NCI-H510A (cell line): ENCODE data around the gene NME2.
A peak's percentile ranks its signal among the peaks of the same experiment; 100 is the strongest.
"Not testable (repeated sequence)": the region's sequence is repeated elsewhere in the genome, so short reads cannot be mapped to it uniquely, and the experiment has no call there.

Experiments
- DNase-seq: peaks from one replicate; lab custom pipeline; 2025; lab: John Stamatoyannopoulos, UW

NME2 gene

DNA sequence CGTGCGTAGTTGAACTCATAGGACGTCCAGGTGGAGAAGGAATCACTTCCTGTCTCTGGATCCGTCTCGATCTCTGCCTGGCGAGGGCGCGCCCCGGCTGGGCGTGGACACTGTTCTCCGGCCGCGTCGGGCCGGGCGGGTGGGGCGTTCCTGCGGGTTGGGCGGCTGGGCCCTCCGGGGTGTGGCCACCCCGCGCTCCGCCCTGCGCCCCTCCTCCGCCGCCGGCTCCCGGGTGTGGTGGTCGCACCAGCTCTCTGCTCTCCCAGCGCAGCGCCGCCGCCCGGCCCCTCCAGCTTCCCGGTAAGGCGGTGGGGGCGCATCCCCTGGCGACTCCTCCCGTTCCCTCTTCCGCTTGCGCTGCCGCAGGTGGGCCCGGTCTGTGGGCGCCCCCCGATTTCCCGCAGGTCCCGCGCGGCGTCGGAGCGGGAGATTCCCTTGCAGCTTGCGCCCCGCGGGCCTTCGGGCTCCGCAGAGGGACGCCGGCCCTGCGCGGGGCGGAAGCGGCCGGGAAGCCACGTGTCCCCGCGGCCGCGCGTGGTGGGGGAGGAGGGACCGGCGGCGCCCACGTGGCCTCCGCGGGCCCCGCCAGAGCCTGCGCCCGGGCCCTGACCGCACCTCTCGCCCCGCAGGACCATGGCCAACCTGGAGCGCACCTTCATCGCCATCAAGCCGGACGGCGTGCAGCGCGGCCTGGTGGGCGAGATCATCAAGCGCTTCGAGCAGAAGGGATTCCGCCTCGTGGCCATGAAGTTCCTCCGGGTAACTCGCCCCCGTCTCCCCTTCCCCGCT lies at the start of gene NME2:
TSS of gene NME2 (plus strand) at position 214 of the 789 bp plus-strand sequence. CDS start at position 634, 420 bp downstream.
- DNase-seq: peak; percentile 87

GRCh38 chr17:51118330-51119195 lies 47.6 kb upstream of the NME2 start:
- DNase-seq: peak; percentile 75

GRCh38 chr17:51119415-51120356 lies 46.5 kb upstream of the NME2 start:
- peak; percentile 32 for DNase-seq

DNA sequence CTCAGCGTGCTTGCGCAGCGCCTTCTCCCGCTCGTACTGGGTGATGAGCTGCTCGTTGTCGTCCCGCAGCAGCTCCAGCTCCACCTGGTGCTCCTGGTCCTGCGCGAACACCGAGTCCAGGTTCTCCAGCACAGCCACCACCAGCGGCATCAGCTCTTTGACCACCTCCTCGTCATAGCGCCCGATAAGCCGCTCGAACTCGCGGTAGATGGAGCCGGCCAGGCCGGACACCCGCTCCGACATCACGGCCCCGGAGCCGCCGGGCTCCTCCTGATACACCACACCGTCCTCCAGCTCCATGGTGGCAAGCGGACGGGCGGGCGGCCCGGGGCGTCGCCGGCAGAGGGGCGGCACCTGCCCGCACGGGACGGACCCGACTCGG lies 45.9 kb upstream of the NME2 start:
- peak; percentile 64 for DNase-seq

DNA sequence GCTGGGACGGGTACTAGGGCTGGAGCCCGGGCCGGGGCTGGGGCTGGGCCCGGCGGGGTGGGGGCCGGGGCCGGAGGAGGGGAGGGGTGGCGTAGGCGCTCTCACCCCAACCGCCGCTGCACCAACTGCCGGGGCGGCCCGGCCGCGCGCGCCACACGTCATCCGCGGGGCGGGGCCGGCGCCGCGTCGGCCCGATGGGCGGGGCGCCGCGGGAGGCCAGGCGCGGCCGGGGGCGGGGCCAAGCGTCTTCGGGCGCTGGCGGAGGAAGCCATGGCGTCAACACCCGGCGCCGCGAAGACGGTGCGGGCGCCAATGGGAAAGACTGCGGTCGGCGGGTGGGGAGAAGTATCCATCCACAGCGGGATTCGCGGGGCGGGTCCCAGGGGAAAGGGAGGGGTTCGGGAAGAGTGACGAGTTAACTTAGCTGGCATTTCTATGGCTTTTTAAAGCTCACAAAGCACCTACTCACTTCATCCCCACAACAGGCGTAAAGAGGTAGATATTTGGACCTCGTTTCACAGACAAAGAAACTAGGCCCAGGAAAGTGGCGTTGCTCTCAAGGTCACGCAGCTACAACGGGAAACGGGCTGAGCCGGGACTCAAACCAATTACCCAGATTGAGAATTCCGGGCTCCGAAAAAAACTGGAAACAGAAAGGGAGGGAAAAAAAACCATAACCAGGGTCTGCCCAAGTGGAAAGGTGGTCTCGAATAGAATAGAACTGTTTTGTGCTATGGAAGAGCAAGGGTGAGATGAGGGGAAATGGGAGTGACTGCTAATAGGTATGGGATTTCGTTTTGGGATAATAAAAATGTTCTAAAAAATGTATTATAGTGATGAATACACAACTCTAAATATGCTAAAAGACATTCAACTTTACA lies 45.2 kb upstream of the NME2 start, which contains the start of gene SPAG9:
TSS of gene SPAG9 (minus strand) at position 130 of the 881 bp plus-strand sequence. CDS start 212 bp downstream, outside the sequence.
- DNase-seq: peak; percentile 97

DNA sequence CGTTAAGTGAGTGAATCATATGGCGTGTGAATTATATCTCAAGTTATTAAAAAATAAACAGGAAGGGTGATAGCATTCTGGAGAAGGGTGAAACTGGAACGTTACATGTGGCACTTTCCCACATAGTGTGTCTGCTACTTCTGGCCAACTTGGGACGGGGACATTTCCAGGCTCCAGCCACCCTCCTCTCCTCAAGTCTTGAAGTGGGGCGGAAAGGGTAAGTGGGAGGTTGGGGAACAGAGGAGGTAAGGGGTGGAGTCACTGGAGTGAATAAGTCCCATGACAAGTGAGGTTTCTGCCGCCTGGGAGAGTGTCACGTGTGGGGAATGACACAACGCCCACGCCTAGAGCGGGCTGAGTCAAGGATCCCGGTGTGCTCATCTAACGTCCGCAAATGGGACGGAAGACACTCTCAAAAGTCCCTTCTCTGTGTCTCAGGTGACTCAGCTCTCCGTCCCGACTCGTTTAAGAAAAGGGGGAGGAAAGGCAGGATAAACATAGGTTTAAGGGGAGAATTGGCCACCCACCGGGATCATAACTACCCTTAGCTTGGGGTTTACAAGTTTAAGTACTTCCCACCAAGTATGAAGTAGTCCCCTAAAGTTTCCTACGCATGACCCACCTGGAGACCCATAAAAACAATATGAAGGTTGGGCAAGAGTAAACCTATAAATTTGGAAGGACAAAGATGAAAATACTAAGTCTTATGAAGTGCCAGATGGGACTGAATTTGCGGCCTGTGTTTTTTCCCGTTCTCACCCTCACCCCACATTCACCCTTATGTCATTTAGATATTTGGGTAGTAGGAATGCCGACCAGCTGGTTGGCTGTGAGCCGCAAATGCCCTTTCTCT lies 44.4 kb upstream of the NME2 start:
- DNase-seq: peak; percentile 76

DNA sequence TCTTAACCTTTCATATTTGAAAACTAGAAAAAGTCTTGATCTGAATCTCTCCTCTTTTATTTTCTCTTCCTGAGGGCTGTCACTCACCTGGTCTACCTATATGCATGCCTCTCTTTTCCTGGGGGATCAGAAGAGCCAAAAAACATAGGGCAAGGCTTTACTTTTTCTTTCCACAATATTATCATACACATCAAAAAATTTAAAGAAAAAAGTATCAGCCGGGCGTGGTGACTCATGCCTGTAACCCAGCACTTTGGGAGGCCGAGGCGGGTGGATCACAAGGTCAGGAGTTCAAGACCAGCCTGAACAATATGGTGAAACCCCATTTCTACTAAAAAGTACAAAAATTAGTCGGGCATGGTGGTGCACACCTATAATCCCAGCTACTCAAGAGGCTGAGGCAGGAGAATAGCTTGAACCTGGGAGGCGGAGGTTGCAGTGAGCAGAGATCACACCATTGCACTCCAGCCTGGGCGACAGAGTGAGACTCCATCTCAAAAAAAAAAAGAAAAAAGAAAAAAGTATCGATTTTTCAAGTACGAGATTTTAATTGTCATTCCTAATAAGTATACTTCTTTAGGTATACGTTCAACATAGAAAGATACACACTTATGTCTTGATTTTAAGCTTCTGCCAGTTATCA lies 43.6 kb upstream of the NME2 start:
- DNase-seq: not testable (repeated sequence)

DNA sequence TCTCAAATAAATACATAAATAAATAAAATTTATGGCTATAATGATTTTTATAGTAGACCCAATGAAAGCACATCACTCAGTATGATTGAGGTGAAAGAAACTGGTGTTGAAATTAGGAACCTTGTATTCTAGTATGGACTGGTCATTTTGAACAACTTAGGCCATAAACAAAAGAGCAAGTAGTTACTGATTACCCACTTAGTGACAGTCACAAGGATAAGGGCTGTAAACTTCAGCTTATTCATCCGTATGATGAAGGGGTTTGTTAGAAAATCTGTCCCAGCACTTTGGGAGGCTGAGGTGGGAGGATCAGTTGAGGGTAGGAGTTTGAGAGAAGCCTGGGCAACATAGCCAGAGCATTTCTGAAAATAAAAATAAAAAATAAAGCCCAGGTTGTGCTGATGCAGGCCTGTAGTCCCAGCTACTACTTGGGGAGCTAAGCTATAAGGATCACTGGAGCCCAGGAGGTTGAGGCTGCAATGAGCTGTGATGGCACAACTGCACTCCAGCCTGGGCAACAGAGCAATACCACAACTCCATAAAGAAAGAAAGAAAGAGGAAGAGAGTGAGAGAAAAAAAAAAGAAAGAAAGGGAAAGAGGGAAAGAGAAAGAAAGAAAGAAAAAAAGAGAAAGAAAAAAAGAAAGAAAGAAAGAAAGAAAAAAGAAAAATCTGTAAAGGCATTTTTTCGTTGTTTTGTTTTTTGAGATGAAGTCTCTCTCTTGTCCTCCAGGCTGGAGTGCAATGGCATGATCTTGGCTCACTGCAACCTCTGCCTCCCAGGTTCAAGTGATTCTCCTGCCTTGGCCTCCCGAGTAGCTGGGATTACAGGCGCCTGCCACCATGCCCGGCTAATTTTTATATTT lies 41.3 kb upstream of the NME2 start:
- no peak for DNase-seq

- DNase-seq: no peak
Observed at GRCh38 chr17:51128076-51128475, 38.1 kb upstream of the NME2 start.

DNA sequence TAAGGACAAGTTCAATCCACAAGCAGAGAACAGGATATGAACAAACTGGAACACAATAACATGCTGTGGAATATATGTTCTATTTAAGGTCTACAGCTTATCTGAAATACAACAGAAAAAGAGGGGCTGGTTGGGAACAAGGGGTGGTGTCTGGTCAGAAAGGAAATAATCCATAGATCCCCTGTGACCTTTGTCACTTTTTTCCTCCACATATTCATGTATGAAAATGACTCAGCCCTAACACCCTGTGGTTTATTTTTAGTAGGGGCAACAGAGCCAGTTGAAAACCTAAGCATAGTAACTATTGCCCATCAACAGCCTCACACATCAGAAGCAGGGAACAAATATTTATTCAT lies 33.3 kb upstream of the NME2 start:
- DNase-seq: no peak

DNA sequence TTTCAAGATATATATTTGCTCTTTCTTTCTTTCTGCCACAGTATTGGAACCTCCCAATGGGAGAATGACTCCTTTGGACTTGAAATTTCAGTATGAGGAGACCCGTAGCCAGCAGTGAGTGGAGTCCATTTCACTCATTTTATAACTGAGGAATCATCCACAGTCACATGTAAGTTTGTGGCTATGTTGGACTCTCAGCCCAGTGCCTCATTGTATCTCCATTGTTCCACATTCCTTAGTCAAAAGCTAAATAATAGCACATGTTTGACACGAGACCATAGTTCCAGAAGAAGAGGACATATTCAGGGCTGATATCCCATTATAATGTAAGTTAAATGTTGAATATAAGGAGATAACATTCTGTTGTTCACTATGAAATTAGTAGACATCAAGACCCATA lies 32.8 kb upstream of the NME2 start:
- no peak for DNase-seq

DNA sequence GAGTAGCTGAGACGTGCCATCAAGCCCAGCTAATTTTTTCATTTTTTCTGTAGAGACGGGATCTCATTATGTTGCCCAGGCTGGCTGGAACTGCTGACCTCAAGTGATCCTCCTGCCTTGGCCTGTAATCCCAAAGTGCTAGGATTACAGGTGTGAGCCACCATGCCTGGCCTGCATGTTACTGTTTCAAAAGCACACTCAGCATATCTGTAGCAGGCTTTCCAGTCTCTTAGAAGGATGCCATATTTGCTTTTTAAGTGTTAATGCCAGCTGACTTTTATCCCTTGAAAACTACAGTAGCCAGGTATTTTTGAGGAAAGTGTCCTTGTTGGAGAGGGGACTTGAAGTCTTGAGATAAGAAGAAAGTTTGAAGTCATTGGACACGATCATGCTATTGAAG lies 30.3 kb upstream of the NME2 start:
- no peak for DNase-seq

GRCh38 chr17:51142597-51142996 lies 23.6 kb upstream of the NME2 start:
- no peak for DNase-seq

GRCh38 chr17:51144266-51145022 lies 21.8 kb upstream of the NME2 start:
- no peak for DNase-seq

DNA sequence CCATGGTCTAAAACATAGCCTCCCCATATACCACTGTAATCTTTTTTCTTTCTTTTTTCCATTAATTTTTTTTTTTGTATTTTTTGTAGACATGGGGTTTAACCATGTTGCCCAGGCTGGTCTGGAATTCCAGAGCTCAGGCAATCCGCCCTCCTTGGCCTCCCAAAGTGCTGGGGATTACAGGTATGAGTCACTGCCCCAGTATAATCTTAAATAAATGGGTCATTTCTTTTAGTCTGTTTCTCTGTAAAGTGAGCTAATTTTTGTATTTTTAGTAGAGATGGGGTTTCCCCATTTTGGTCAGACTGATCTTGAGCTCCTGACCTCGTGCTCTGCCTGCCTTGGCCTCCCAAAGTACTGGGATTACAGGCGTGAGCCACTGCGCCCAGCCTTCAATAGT lies 18.6 kb upstream of the NME2 start:
- no peak for DNase-seq

GRCh38 chr17:51149163-51149562 lies 17.0 kb upstream of the NME2 start:
- no peak for DNase-seq

DNA sequence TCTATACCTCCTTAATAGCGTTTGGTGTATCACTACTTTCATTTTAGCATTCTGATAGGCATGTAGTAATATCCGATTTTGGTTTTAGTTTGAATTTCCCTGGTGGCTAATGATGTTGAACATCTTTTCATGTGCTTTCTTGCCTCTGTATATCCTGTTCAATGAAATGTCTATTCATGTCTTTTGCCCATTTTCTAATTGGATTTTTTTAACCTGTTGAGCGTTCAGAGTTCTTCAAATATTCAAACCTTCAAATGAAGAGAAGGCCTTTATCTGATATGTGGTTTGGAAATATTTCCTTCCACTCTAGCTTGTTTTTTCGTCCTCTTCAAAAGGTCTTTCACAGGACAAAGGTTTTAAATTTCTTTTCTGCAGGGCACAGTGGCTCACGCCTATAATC lies 15.3 kb upstream of the NME2 start:
- DNase-seq: no peak

GRCh38 chr17:51152766-51153209 lies 13.4 kb upstream of the NME2 start:
- no peak for DNase-seq
